Endothelial cell (in vitro differentiated cells): ENCODE data around the gene MDFI. TPM values are rescaled to one million over a fixed set of nuclear protein-coding genes. Genes with fewer than 3 reads are reported as not detected.

Experiments used
- DNase-seq: peaks from one replicate; pipeline ENCODE4 v3.0.0; 2021; ENCODE audit warnings: low spot score
- H3K27ac Mint-ChIP-seq: one replicate; pipeline ENCODE4 v1.8.0; 2021; ENCODE audit warnings: mixed read lengths, inconsistent platforms; ENCODE audit not compliant: unreplicated experiment
- H3K27me3 Mint-ChIP-seq: one replicate; pipeline ENCODE4 v1.8.0; 2021; ENCODE audit warnings: mild to moderate bottlenecking, moderate library complexity, mixed read lengths, inconsistent platforms; ENCODE audit not compliant: unreplicated experiment
- H3K36me3 Mint-ChIP-seq: one replicate; pipeline ENCODE4 v1.8.0; 2021; ENCODE audit warnings: mild to moderate bottlenecking, low read depth, mixed read lengths, inconsistent platforms; ENCODE audit not compliant: unreplicated experiment
- H3K4me1 Mint-ChIP-seq: one replicate; pipeline ENCODE4 v1.8.0; 2021; ENCODE audit warnings: mild to moderate bottlenecking, mixed read lengths, inconsistent platforms; ENCODE audit not compliant: unreplicated experiment
- H3K4me3 Mint-ChIP-seq: one replicate; pipeline ENCODE4 v1.8.0; 2021; ENCODE audit warnings: mild to moderate bottlenecking, mixed read lengths, inconsistent platforms; ENCODE audit not compliant: unreplicated experiment
- H3K9me3 Mint-ChIP-seq: one replicate; pipeline ENCODE4 v1.8.0; 2021; ENCODE audit warnings: mixed read lengths, inconsistent platforms; ENCODE audit not compliant: unreplicated experiment
- CTCF ChIP-seq: fragments of 200-600 bp; sonication (generic); IDR thresholded peaks from one replicate; pipeline ENCODE4 v1.5.0; 2021; ENCODE audit warnings: antibody characterized with exemption; ENCODE audit not compliant: unreplicated experiment
- total RNA-seq: library from RNA; stranded (reverse); fragmentation: NEBNext Ultra II Directional; extraction: Animal tissue kit (Norgen Biotek cat#: 25700); gene quantifications from one replicate; pipeline ENCODE4 v1.2.1, GENCODE V29; 2021; ENCODE audit not compliant: unreplicated experiment

Gene MDFI
- total RNA-seq, 1 donor from 2014 or later = 285 TPM

- H3K27me3 Mint-ChIP-seq = peaks cover 12% of the 10 kb centered on the region
- TF ChIP-seq CTCF = no peak
- H3K4me3 Mint-ChIP-seq = peak overlapping the region; percentile 49
- DNase-seq = no peak
- H3K36me3 Mint-ChIP-seq = peaks cover 32% of the 10 kb centered on the region
- peaks cover 41% of the 10 kb centered on the region for H3K4me1 Mint-ChIP-seq
- no peaks in the 10 kb centered on the region for H3K9me3 Mint-ChIP-seq
- peak overlapping the region; percentile 73 for H3K27ac Mint-ChIP-seq
Measured at GRCh38 chr6:41651962-41652657, 13.8 kb downstream of the MDFI start.

- H3K4me3 Mint-ChIP-seq = no peak overlapping the region
- peaks cover 12% of the 10 kb centered on the region for H3K27me3 Mint-ChIP-seq
- TF ChIP-seq CTCF = no peak
- peaks cover 51% of the 10 kb centered on the region for H3K4me1 Mint-ChIP-seq
- H3K27ac Mint-ChIP-seq = no peak overlapping the region
- DNase-seq = no peak
- no peaks in the 10 kb centered on the region for H3K9me3 Mint-ChIP-seq
- H3K36me3 Mint-ChIP-seq = peaks cover 29% of the 10 kb centered on the region
Measured at GRCh38 chr6:41652866-41653652, 14.8 kb downstream of the MDFI start.

GRCh38 chr6:41653691-41654090 is 15.4 kb downstream of the MDFI start:
- H3K4me3 Mint-ChIP-seq = no peak overlapping the region
- peaks cover 12% of the 10 kb centered on the region for H3K27me3 Mint-ChIP-seq
- H3K4me1 Mint-ChIP-seq = peaks cover 51% of the 10 kb centered on the region
- TF ChIP-seq CTCF = no peak
- H3K27ac Mint-ChIP-seq = no peak overlapping the region
- no peak for DNase-seq
- no peaks in the 10 kb centered on the region for H3K9me3 Mint-ChIP-seq
- H3K36me3 Mint-ChIP-seq = peaks cover 24% of the 10 kb centered on the region

- peaks cover 53% of the 10 kb centered on the region for H3K4me1 Mint-ChIP-seq
- H3K4me3 Mint-ChIP-seq = no peak overlapping the region
- H3K9me3 Mint-ChIP-seq = no peaks in the 10 kb centered on the region
- no peak for DNase-seq
- H3K27ac Mint-ChIP-seq = peak overlapping the region; percentile 30
- H3K36me3 Mint-ChIP-seq = peaks cover 23% of the 10 kb centered on the region
- peaks cover 12% of the 10 kb centered on the region for H3K27me3 Mint-ChIP-seq
- TF ChIP-seq CTCF = no peak
Measured at GRCh38 chr6:41654151-41654697, 16.0 kb downstream of the MDFI start.
